C1 segment of cervical spinal cord (tissue), 14 donors: ENCODE data around the gene MFSD2A.
"Not testable (repeated sequence)": the region's sequence is repeated elsewhere in the genome, so short reads cannot be mapped to it uniquely, and the experiment has no call there.

Source experiments
- DNase-seq, 14 donors: peaks; one replicate each; lab custom pipeline; 2025; lab: John Stamatoyannopoulos, UW

MFSD2A gene

GRCh38 chr1:39940980-39941871 is 13.7 kb upstream of the MFSD2A start:
- no peak for DNase-seq

- no peak for DNase-seq
These were observed 11.3 kb upstream of the MFSD2A start for GRCh38 chr1:39943471-39944290.

- DNase-seq = no peak
These were observed 10.4 kb upstream of the MFSD2A start for GRCh38 chr1:39944410-39945112.

- DNase-seq = no peak
These were observed 8.7 kb upstream of the MFSD2A start for GRCh38 chr1:39946216-39946615.

- DNase-seq = no peak
These were observed 7.7 kb upstream of the MFSD2A start for GRCh38 chr1:39947260-39947659.

- DNase-seq = no peak
These were observed 5.1 kb upstream of the MFSD2A start for GRCh38 chr1:39949891-39950290.

- DNase-seq = no peak
These were observed 3.0 kb upstream of the MFSD2A start for GRCh38 chr1:39951926-39952325.

GRCh38 chr1:39952359-39953110 is 2.4 kb upstream of the MFSD2A start:
- peak in 12 of 14 donors; percentile 4 to 59 (median 44) for DNase-seq

GRCh38 chr1:39954324-39954869 is 548 bp upstream of the MFSD2A start:
- peak in 2 of 14 donors; percentile 32 to 41 for DNase-seq

GRCh38 chr1:39955547-39956539 is 898 bp downstream of the MFSD2A start:
- peak in 5 of 14 donors; percentile 2 to 49 (median 44) for DNase-seq

GRCh38 chr1:39957299-39958015 is 2.5 kb downstream of the MFSD2A start:
- peak in 10 of 14 donors; percentile 4 to 68 (median 30) for DNase-seq

GRCh38 chr1:39958403-39959200 is 3.7 kb downstream of the MFSD2A start:
- DNase-seq = peak in 7 of 14 donors; percentile 7 to 64 (median 33)

- DNase-seq = peak in 1 of 14 donors; percentile 36
These were observed 4.8 kb downstream of the MFSD2A start for GRCh38 chr1:39959651-39960333.

GRCh38 chr1:39960431-39960958 is 5.5 kb downstream of the MFSD2A start:
- peak in 8 of 14 donors; percentile 8 to 49 (median 30) for DNase-seq

- DNase-seq = no peak
These were observed 7.5 kb downstream of the MFSD2A start for GRCh38 chr1:39962450-39962825.

GRCh38 chr1:39962964-39963363 is 8.0 kb downstream of the MFSD2A start:
- DNase-seq = not testable (repeated sequence)

- DNase-seq = no peak
These were observed 9.6 kb downstream of the MFSD2A start for GRCh38 chr1:39964552-39964951.
